Measurements from ENCODE around the gene NAV3.

- TF ChIP-seq CTCF (IDR thresholded peaks at IDR 0.05) (no peak), POLR2AphosphoS5 (IDR thresholded peaks at IDR 0.05) (no peak)
These were observed 380.2 kb downstream of the NAV3 start for GRCh38 chr12:78210894-78211302.

All from prostate gland (tissue), 2 donors.